Neural cell (in vitro differentiated cells): ENCODE measurements around the gene CYP46A1. TPM values are rescaled to one million over a fixed set of nuclear protein-coding genes. Genes with fewer than 3 reads are reported as not detected.

Experiments
- H2AFZ ChIP-seq: fragments of 200-600, 300-800 bp; sonication (generic), shearing (Covaris generic); 2 replicates; pipeline ENCODE4 v1.6.0; 2014; ENCODE audit warnings: low read depth, mild to moderate bottlenecking, antibody characterized with exemption, low read length, moderate library complexity
- H3F3A ChIP-seq: fragments of 200-600 bp; shearing (Covaris generic); 2 replicates; pipeline ENCODE4 v1.6.1; 2016; ENCODE audit warnings: mild to moderate bottlenecking, moderate library complexity, mixed read lengths, antibody characterized with exemption, low read length; ENCODE audit not compliant: insufficient read depth, poor library complexity, severe bottlenecking
- H3K27ac ChIP-seq: fragments of 200-600, 300-800 bp; sonication (generic), shearing (Covaris generic); 2 replicates; pipeline ENCODE4 v1.5.1; 2014; ENCODE audit warnings: mild to moderate bottlenecking, low read length, moderate library complexity
- H3K27me3 ChIP-seq: fragments of 300-800, 200-600 bp; sonication (generic), shearing (Covaris generic); 2 replicates; pipeline ENCODE4 v1.6.0; 2014; ENCODE audit warnings: mild to moderate bottlenecking, low read depth, low read length, moderate library complexity; ENCODE audit not compliant: insufficient read depth
- H3K36me3 ChIP-seq: fragments of 300-800, 200-600 bp; sonication (generic), shearing (Covaris generic); 2 replicates; pipeline ENCODE4 v1.5.1; 2014; ENCODE audit warnings: mild to moderate bottlenecking, antibody characterized with exemption, low read length, moderate library complexity; ENCODE audit not compliant: insufficient read depth
- H3K4me2 ChIP-seq: fragments of 300-800, 200-600 bp; sonication (generic), shearing (Covaris generic); 2 replicates; pipeline ENCODE4 v1.6.0; 2014; ENCODE audit warnings: mild to moderate bottlenecking, low read length
- H3K4me3 ChIP-seq: fragments of 300-800, 200-600 bp; sonication (generic), shearing (Covaris generic); 2 replicates; pipeline ENCODE4 v1.5.1; 2014; ENCODE audit warnings: mild to moderate bottlenecking, low read length, moderate library complexity
- H3K79me2 ChIP-seq: fragments of 200-600 bp; shearing (Covaris generic); replicated peaks from 2 replicates; pipeline ENCODE4 v1.6.0; 2014; ENCODE audit warnings: mild to moderate bottlenecking, low read length, moderate library complexity; ENCODE audit not compliant: insufficient read depth
- H3K9ac ChIP-seq: fragments of 300-800, 200-600 bp; sonication (generic), shearing (Covaris generic); 2 replicates; pipeline ENCODE4 v1.6.1; 2016; ENCODE audit warnings: mild to moderate bottlenecking, low read length, mixed read lengths
- H3K9me2 ChIP-seq: fragments of 200-600 bp; shearing (Covaris generic); 2 replicates; pipeline ENCODE4 v1.6.1; 2016; ENCODE audit warnings: mild to moderate bottlenecking, low read length, mixed read lengths; ENCODE audit not compliant: insufficient read depth
- H3K9me3 ChIP-seq: fragments of 200-600, 300-800 bp; sonication (generic), shearing (Covaris generic); 2 replicates; pipeline ENCODE4 v1.6.1; 2016; ENCODE audit warnings: mild to moderate bottlenecking, mixed run types, low read length, moderate library complexity, mixed read lengths
- H4K20me1 ChIP-seq: fragments of 200-600 bp; shearing (Covaris generic); 2 replicates; pipeline ENCODE4 v1.6.1; 2016; ENCODE audit warnings: mild to moderate bottlenecking, mixed run types; ENCODE audit not compliant: insufficient read depth
- CTCF ChIP-seq: fragments of 450-650 bp; IDR thresholded peaks from 2 replicates; pipeline ENCODE4 v1.5.1; 2014; ENCODE audit warnings: antibody characterized with exemption, mild to moderate bottlenecking, moderate library complexity; ENCODE audit not compliant: poor library complexity, severe bottlenecking
- EP300 ChIP-seq: fragments of 450-650 bp; conservative IDR thresholded peaks from 2 replicates; pipeline ENCODE4 v1.6.1; 2014; ENCODE audit warnings: antibody characterized with exemption, mild to moderate bottlenecking, moderate library complexity; ENCODE audit not compliant: poor library complexity, severe bottlenecking
- EZH2 ChIP-seq: fragments of 200-600, 300-800 bp; shearing (Covaris generic), sonication (generic); IDR thresholded peaks from 2 replicates; pipeline ENCODE4 v1.6.1; 2014; ENCODE audit warnings: antibody characterized with exemption, low read length, borderline replicate concordance, mild to moderate bottlenecking; ENCODE audit not compliant: insufficient read depth, poor library complexity, severe bottlenecking
- MXI1 ChIP-seq: fragments of 450-650 bp; conservative IDR thresholded peaks from 2 replicates; pipeline ENCODE4 v1.6.1; 2014; ENCODE audit warnings: antibody characterized with exemption, mild to moderate bottlenecking; ENCODE audit not compliant: poor library complexity, severe bottlenecking
- POLR2AphosphoS5 ChIP-seq: IDR thresholded peaks from 2 replicates; pipeline ENCODE4 v1.6.1; 2012
- RAD21 ChIP-seq: fragments of 450-650 bp; conservative IDR thresholded peaks from 2 replicates; pipeline ENCODE4 v1.6.1; 2014; ENCODE audit warnings: antibody characterized with exemption, mild to moderate bottlenecking, moderate library complexity
- REST ChIP-seq: IDR thresholded peaks from 2 replicates; pipeline ENCODE4 v1.6.1; 2012; ENCODE audit warnings: borderline replicate concordance
- SMC3 ChIP-seq: fragments of 450-650 bp; conservative IDR thresholded peaks from 2 replicates; pipeline ENCODE4 v1.6.1; 2014; ENCODE audit warnings: antibody characterized with exemption, mild to moderate bottlenecking, moderate library complexity; ENCODE audit not compliant: poor library complexity
- TAF1 ChIP-seq: IDR thresholded peaks from 2 replicates; pipeline ENCODE4 v1.6.1; 2012; ENCODE audit warnings: low read depth
- polyA plus RNA-seq: library from polyadenylated mRNA; depleted of rRNA; stranded (reverse); fragments of >200 nt; gene quantifications from 2 replicates; pipeline ENCODE4 v1.2.3, GENCODE V29; 2014

The CYP46A1 gene
- polyA plus RNA-seq, 1 donor from 2014 or later, result 5.4 TPM

GRCh38 chr14:99681101-99681831 is 2.8 kb upstream of the CYP46A1 start:
- Histone ChIP-seq H3K4me3 (no peak overlapping the region), H3K36me3 (no peaks in the 10 kb centered on the region), H3K27ac (no peak overlapping the region), H3K4me2 (no peak overlapping the region), H4K20me1 (no peaks in the 10 kb centered on the region), H3K9ac (no peak overlapping the region), H3K27me3 (no peaks in the 10 kb centered on the region), H3F3A (no peaks in the 10 kb centered on the region), H3K9me2 (no peaks in the 10 kb centered on the region), H2AFZ (no peak overlapping the region), H3K9me3 (no peaks in the 10 kb centered on the region), H3K79me2 (no peaks in the 10 kb centered on the region)
- TF ChIP-seq TAF1, result no peak
- TF ChIP-seq EP300, result no peak
- no peak for TF ChIP-seq EZH2
- no peak for TF ChIP-seq MXI1
- no peak for TF ChIP-seq REST
- no peak for TF ChIP-seq SMC3
- TF ChIP-seq POLR2AphosphoS5, result no peak
- TF ChIP-seq RAD21, result no peak
- no peak for TF ChIP-seq CTCF

GRCh38 chr14:99681832-99682148 is 2.3 kb upstream of the CYP46A1 start:
- H3K9ac ChIP-seq, result no peak overlapping the region
- no peak overlapping the region for H3K4me2 ChIP-seq
- H2AFZ ChIP-seq, result no peak overlapping the region
- no peaks in the 10 kb centered on the region for H3F3A ChIP-seq
- H3K36me3 ChIP-seq, result no peaks in the 10 kb centered on the region
- no peaks in the 10 kb centered on the region for H3K9me3 ChIP-seq
- no peak overlapping the region for H3K4me3 ChIP-seq
- TF ChIP-seq CTCF (no peak), EP300 (no peak), POLR2AphosphoS5 (no peak), TAF1 (no peak), SMC3 (no peak), EZH2 (no peak), RAD21 (no peak), REST (no peak), MXI1 (no peak)
- no peak overlapping the region for H3K27ac ChIP-seq
- H3K9me2 ChIP-seq, result no peaks in the 10 kb centered on the region
- H4K20me1 ChIP-seq, result no peaks in the 10 kb centered on the region
- H3K79me2 ChIP-seq, result no peaks in the 10 kb centered on the region
- H3K27me3 ChIP-seq, result no peaks in the 10 kb centered on the region
